ENCODE measurements around the gene CDK11A. TPM values are rescaled to one million over a fixed set of nuclear protein-coding genes. Genes with fewer than 3 reads are reported as not detected.
"Not testable (repeated sequence)": the region's sequence is repeated elsewhere in the genome, so short reads cannot be mapped to it uniquely, and the experiment has no call there.

CDK11A gene
- total RNA-seq, 1 donor from 2014 or later = 10.5 TPM

DNA sequence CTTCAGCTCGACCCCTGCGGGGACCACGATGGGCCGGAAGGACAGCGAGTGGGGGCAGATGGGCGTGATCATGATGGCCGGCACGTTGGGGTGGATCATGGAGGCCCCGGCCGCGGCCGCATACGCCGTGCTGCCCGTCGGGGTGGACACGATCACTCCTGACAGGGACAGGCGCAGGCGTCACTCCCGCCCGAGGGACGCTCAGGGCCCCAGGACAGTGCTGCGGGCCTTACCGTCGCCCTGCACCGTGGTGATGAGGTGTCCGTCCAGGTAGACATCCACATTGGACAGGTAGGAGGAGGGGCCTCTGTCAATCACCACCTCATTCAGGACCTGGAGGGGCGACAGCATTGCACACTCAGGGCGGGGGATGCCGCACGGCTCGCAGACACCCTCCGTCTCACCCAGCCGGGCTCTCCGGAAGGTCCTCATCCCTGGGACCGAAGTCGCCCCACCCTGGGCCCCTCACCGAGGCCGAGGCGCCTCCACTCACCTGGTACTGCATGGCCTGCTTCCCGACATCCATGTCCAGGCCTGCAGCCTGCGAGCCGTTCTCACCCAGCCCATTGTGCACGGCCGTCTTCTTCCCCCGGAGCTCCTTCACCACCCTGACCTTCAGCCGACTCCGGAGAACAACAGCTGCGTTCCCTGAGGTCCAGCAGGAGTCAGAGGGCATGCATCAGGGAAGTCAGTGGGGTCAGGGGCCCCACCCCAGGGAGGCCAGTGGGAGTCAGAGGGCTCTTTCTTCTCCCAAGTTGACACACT is 30.1 kb upstream of the CDK11A start:
- DNase-seq (ENCODE audit: low read depth in 2 of 2) = no peak

DNA sequence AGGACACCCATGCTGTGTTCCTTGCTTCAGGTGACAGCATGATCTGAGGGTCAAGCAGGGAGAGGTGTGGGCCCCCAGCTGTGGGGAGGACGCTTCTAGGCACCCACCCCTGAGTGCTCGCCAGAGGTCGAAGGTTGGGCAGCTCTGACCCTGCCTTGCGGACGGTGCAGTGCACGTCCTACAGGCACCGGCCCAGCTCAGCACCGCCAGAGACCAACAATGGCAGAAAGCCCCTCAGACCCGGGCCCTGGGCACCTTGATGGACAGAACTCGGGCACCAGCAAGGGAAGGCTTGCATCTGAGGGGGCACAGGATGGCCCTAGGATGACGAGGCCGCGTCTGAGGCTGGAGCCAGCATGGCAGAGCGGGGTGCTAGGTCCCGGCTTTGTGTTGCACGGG is 29.4 kb upstream of the CDK11A start:
- DNase-seq (ENCODE audit: low read depth in 2 of 2) = no peak

- no peak for DNase-seq (ENCODE audit: low read depth in 2 of 2)
Observed at GRCh38 chr1:1752636-1753606, 28.8 kb upstream of the CDK11A start.

DNA sequence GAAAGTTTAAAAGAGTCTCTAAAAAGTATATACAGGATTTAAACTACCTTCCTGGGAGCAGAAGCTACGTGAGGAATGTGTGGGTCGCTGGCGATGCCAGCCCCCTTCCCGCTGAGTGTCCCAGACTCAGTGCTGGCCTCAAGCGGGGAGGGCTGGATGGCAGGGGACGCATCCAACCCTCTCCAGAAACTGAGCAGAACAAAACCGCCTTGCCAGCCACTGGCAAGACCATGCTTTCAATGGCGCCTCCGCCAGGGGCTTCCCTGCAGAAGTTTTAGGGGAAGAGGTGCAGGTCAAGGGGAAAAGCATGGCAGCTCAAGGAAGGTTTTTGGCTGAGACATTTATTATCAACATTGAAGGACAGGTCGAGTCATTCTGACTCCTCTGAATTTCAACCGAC is 28.0 kb upstream of the CDK11A start:
- DNase-seq (ENCODE audit: low read depth in 2 of 2) = no peak

DNA sequence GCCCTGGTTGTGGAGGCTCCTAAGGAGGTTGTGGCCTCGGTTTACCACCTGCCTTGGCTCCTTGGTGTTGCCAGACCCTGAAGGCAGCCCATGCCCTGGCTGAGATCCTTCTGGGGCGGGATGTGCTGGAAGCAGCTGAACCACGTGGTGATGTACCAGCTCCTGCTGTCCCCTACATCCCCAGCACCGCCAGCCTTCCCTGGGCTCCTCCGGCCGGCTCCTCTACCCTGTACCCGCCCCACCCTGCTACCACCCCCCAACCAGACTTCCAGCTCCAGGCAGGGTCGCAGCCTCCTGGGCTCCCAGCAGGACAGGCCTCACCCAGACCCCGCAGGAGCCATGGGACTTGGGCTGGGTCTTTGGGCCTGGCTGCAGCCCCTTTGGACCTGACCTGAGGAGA is 25.8 kb upstream of the CDK11A start:
- DNase-seq (ENCODE audit: low read depth in 2 of 2) = not testable (repeated sequence)

DNA sequence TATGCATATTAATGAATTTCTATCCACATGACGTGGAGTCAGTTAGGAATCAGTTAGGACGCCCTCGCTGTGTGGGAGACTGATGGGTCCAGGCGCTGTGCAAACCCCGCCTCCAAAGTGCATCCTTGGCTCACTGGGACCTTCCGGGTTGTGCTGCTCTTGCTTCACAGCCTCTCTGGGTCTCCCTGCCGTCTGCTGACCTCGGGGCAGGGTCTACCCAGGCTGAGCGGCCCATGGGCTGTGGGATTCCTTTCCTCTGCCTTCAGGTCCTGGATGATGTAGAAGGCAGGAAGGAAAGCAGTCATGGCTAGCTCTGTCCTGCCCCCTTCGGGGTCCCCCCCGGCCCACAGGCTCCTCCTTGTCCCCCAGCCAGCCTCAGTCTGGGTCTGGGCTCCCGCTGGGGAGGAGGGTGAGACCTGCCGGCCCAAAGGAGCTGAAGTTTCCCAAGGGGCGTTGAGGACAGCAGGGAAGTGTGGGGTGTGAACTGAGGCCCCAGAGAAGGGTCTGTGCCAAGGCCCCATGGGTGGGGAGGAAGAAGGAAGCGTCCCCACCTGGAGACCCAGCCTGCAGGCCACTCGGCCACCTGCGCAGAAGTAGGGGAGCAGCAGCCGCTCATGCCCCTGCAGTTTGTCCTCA is 24.6 kb upstream of the CDK11A start:
- no peak for DNase-seq (ENCODE audit: low read depth in 2 of 2)

- not testable (repeated sequence) for DNase-seq (ENCODE audit: low read depth in 2 of 2)
Observed at GRCh38 chr1:1746566-1746909, 22.4 kb upstream of the CDK11A start.

DNA sequence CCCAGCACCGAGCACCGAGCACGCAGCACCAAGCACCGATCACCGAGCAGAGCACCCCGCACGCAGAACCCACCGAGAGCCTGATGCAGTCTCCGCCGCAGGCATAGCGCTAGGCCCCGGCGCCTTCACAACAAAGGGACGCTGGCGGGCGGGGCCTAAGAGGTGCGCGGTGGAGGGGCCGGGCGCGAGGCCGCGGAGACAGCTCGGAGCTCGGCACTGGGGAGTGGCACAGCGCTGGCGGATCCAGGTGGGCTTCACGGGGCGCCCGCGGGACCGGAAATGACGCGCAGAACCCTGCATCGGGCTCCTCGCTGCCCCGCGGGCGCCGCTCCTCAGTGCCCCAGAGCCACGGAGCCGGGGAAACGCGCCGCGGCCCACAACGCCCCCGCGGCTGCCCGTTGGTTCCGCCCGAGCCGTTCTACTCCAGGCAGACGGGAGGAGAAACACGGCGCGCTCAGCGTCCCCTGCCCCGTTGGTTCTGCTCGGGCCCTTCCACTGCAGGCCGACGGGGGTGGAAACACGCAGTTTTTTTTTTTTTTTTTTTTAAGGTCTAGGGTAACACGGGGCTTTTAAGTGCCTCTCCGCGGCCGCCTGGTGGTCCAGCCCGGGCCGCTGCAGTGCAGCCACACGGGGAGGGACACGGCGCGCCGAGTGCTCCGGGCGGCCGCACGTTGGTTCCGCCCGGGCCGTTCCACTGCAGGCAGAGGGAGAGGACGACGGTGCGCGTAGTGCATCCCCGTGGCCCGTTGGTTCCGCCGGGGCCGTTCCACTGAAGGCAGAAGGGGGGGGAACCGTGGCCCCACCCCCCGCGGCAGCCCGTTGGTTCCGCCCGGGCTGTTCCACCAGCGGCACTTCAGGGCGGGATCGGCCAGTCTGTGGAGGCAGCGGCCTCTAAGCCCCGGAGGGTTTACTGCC is 21.8 kb upstream of the CDK11A start:
- peak; percentile 79 to 80 for DNase-seq (ENCODE audit: low read depth in 2 of 2)

DNA sequence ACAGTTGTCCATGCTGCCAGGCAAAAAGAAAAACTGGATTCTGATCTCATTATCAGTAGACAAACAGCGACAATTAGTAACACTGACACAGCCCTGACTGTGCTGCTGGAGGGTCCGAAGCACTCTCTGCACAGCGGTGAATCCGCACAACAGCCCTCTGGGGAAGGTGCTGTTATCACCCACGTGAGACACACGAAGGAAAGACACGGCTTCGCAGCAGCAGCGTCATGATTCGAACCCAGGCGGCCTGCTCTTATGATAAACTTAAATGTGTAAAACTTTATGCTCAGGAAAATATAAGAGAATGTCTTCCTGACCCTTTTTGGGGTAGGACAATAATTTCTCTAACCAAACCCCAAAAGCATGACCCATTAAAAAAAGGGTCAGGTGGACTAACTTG is 18.4 kb upstream of the CDK11A start:
- DNase-seq (ENCODE audit: low read depth in 2 of 2) = not testable (repeated sequence)

- peak; percentile 24 to 91 for DNase-seq (ENCODE audit: low read depth in 2 of 2)
Observed at GRCh38 chr1:1741013-1741412, 16.9 kb upstream of the CDK11A start.

DNA sequence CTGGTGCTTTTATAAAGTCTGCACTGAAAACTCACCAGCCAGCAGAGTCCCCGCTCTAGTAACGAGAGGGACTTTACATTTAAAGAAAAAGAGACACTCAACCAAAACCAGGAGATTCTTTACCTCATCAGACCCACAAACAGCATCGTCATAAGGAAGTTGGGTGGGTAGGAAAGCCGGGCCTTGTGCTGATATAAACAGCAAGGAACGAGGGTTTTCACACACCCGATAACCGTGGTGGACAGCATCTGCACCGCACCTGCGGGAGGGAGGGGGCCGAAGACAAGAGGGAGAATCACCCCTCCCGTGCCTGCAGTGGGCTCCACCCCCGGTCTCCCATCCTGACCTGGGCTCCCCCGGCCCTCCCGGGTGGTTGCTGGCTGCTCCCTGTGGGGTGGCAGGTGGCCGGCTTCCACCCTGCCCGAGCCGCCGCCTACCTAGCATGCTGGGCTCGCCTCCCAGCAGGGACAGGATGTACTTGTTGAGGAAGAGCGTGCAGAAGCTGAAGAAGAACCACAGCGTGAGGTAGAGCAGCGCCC is 14.7 kb upstream of the CDK11A start:
- DNase-seq (ENCODE audit: low read depth in 2 of 2) = not testable (repeated sequence)

DNA sequence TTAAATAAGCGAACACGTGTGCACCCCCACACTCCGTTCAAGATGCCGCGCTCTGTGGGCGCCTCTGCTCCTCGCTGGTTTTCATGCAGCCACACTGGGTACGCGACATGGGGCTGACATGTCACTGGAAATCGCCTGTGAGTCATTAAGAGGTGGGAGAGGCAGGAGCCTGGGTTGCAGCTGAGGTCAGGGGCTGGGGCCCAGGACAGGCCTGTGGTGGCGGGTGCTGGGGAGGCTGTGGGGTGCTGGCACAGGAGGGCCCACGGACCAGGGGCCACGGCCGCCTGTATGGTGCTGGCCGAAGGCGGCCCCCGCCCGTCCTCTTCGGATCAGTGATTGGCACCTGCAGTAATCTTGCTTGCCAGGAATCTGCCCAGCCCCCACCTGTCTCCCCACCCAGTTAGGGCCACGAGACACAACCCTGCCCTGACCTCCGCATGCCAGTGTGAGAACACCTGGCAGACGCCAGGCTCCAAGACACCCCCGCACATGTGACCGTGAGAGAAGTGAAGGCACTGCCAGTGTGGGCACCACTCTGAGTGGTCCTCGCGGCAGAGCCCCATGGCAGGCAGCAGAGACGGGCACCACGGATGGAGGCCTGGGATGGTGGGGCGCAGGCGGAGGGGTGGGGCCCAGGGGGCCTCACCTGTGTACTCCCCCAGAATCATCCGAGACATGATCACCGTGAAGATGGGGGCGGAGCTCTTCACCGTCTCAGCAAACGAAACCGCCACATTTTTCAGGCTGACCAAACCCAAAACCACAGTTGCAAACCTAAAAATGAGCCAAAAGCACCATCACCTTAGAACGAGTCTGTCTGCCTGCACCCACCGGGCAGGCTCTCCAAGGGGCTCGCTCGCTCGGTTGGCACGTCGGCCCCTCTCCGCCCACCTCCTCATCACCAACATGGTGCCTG is 13.8 kb upstream of the CDK11A start:
- not testable (repeated sequence) for DNase-seq (ENCODE audit: low read depth in 2 of 2)

- DNase-seq (ENCODE audit: low read depth in 2 of 2) = no peak
Observed at GRCh38 chr1:1732381-1732780, 8.2 kb upstream of the CDK11A start.

DNA sequence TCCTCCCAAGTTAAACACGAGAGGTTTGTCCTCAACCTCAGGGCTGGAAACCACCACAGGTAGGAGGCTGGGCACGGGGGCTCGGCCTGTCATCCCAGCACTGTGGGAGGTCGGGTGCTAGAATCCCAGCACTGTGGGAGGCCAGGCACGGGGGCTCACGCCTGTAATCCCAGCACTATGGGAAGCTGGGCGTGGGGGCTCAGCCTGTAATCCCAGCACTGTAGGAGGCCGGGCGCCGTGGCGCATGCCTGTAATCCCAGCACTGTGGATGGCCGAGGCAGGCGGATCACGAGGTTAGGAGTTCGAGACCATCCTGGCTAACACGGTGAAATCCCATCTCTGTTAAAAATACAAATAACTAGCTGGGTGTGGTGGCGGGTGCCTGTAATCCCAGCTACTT is 6.7 kb upstream of the CDK11A start:
- DNase-seq (ENCODE audit: low read depth in 2 of 2) = no peak

- not testable (repeated sequence) for DNase-seq (ENCODE audit: low read depth in 2 of 2)
Observed at GRCh38 chr1:1730230-1730629, 6.1 kb upstream of the CDK11A start.

GRCh38 chr1:1729116-1729816 is 5.1 kb upstream of the CDK11A start:
- not testable (repeated sequence) for DNase-seq (ENCODE audit: low read depth in 2 of 2)

DNA sequence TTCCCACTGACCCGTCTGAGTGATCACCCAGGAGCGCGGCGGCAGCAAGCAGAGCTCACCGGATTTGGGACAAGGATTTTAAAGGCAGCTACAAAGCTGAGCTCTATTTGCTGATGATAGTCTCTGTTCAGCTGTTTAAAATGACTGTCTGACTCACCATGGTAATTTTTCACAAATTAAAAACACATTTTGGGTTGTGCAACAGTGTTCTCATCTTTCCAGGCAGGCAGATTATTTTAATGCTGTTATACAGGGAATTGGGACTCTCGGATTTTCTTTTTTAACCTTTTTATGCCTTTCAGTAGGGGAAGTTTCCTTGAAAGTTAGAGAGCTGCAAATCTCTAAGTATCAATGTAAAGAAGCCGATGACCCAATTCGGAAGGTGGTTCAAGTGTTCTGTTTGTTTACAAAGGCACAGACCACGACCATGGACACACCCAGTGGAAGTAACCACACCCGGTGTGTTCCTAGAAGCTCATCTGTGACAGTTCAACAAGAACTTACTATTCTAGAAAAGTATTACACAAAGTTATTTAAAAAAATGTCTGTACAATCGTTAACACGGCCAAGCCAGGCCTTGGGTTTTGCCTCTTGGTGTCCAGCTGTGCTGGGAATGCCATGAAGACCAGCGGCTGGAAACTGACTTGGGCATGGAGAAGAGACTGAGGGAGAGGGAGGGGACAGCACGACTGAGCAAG is 4.3 kb upstream of the CDK11A start:
- DNase-seq (ENCODE audit: low read depth in 2 of 2) = not testable (repeated sequence)

- DNase-seq (ENCODE audit: low read depth in 2 of 2) = not testable (repeated sequence)
Observed at GRCh38 chr1:1727131-1727651, 3.0 kb upstream of the CDK11A start.

Measured in lung microvascular endothelial cell (primary cell).